CD4-positive, alpha-beta T cell treated with Interleukin-4 for 1 hour (primary cell): Measurements from ENCODE around the gene DLG4.

Experiments used
- DNase-seq, 2 donors: peaks; one replicate each; pipeline ENCODE4 v3.0.0-alpha.2; 2020 to 2022

DLG4 gene

GRCh38 chr17:7219812-7220592, at the start of gene DLG4, which contains the start of gene ACADVL:
TSS of gene DLG4 (minus strand) at chr17:7219836.
TSS of gene ACADVL (plus strand) at chr17:7219938. CDS start at chr17:7219985, 47 bp downstream.
- peak; percentile 78 to 79 for DNase-seq

GRCh38 chr17:7266784-7267183, 47.1 kb upstream of the DLG4 start:
- DNase-seq = no peak

DNA sequence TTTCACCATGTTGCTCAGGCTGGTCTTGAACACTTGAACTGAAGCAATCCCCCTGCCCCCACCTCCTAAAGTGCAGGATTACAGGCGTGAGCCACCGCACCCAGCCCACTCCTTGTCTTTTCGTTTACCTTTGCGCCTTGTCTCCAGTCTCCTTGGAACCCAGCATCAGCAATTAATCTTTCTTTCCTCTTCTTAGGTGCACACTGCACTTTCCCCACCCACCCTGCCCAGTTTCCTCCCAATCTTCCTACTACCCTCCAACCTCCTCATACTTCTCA, 44.1 kb upstream of the DLG4 start:
- DNase-seq = no peak

DNA sequence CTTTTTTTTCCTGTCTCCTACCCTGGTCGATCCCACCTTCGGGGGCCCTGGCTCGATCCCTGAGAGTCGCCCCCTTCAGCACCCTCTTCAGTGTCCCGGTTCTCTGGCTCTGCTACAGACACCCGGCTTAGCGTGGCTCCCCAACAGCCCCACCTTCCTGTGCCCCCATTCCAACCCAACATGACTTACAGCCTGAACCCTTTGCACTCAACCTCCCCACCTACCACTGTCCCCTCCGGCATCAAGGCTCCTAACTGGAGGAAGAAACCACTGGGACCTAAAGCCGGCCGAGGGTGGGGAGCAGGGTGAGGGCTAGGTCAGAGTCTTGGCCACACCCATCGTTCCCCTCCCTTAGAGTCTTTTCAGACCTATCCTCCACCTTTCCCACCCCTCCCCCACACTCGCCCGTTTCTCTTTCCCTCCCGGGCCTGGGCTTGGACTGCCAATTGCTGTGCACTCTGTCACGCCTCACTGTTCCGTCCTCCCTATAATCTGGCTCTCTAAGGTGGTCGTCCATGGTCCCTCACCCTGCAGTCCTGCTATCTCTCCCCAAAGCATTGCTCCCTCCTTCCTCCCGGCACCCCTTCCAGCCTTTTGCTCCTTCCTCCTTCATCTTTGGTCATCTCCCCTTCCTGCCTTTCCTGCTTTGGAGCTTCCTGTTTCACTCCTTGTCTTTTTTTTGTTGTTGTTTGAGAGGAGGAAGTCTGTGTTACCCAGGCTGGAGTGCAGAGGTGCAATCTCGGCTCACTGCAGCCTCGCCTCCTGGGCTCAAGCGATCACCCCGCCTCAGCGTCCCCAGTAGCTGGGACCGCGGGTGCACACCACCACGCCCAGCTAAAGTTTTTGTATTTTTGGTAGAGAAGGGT, 43.5 kb upstream of the DLG4 start:
- DNase-seq = no peak

DNA sequence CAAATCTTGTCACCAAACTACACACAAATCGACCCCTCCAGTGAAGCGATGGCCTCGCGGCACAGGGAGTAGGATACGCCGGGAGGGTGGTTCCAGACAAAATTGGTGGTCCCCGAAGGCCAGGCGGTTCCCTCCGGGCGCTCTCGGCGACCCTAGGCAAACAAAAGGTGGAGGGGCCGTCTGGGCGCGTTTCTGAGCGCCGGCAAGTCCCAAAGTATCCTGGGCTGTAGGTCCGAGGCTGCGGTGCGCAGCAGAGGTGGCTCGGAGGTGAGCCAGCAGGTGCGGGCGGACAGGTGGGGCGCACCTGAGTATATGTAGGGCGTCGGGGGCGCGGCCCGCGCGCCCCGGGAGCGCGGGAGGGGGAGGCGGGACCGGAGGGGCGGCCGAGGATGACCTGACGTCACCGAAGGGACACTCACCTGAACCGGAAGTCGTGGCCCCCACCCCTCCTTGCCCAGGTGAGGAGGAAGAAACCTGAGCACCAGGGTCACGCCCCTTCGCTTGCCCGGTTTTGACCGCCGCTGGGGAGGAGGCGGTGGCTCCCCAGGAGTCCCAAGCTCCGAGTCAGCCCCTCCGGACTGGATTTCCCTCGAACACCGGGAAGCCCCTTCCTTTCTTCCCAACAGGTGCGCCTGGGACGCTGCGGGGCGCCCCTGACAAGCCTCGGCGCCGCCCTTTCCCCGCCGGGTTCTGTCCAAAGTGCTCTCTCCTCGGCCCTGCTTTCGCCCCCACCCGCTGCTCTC, 42.7 kb upstream of the DLG4 start, which contains the start of gene CLDN7:
Gene CLDN7 (minus strand): TSS at position 287 of the 743 bp plus-strand sequence. CDS start 435 bp downstream, outside the sequence.
- no peak for DNase-seq

DNA sequence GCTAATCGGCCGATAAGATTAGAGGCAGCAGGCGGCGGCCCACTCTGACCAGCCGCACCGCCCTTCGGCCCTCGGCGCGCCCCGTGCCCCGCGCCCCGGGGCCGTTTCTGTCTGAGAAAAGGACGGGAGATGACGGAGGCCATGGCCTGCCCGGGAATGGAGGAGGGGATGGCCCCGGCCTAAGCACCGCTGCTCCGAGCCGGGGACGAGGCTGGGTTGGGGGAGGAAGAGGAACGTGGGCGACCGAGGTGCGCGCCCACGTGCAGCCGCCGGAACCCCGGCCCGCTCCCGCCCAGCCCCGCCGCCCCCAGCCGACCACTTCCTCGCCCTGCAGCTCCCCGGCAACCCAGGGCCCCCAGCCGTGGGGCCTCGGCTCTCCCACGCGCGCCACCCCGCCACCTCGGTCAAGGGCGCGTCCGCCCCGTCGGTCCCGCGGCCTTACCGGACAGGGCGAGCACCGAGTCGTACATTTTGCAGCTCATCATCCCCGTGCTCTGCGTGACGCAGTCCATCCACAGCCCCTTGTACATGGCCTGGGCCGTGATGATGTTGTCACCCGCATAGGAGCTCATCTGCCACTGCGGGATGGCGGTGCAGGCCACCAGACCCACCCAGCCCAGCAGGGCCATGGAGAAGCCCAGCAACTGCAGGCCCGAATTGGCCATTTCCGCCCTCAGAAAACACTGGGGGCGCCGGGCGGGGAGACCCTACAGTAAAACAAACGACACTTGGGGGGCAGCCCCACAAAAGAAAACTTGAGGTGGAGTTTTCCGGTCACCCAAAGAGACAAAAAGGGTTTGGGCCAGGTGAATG, 41.9 kb upstream of the DLG4 start:
- DNase-seq = peak in 1 of 2 donors; percentile 35

GRCh38 chr17:7260651-7261378, 41.2 kb upstream of the DLG4 start:
- DNase-seq = peak in 1 of 2 donors; percentile 42

DNA sequence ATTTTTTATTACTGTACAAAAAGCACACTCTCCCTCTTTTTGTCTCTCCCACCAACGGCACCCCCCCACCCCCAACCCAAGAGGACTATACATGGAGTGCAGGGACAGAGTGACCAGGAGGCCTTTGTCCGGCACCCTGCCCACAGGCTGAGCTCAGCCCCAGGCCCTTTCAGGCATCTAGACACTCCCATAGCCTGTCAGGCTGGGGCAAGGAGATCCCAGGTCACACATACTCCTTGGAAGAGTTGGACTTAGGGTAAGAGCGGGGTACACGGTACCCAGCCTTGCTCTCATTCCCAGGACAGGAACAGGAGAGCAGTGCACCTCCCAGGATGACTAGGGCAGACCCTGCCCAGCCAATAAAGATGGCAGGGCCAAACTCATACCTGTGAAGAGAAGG, 40.5 kb upstream of the DLG4 start:
- no peak for DNase-seq

- DNase-seq = no peak
These were observed 39.9 kb upstream of the DLG4 start for GRCh38 chr17:7259555-7259889.

- no peak for DNase-seq
These were observed 39.3 kb upstream of the DLG4 start for GRCh38 chr17:7258731-7259554.

DNA sequence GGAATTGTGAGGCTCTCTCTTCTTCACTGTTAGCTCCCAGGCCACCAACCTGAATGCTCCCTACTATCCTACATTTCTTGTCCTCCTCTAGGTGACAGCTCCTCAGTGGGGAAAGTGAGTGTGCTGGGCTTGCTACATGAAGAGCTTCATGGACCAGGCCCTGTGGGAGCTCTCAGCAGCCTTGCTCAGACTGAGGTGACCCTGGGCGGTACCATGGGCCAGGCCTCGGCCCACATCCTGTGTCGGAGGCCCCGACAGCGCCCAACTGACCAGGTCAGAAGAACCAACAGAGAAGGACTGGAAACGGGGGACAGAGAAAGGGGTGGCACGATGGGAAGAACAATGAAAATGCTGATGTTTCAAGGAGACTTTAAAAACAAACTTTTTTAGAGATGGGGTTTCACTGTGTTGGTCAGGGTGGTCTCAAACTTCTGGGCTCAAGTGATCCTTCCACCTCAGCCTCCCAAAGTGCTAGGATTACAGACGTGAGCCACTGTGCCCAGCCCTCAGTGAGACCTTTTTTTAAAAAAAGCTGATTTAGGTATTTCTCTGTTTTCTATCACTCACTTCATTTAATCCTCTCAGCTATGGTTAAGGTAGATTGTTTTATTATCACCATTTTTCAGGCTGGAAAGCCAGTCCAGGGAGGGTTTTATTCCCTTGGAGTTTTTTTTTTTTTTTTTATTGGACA, 37.3 kb upstream of the DLG4 start:
- no peak for DNase-seq

DNA sequence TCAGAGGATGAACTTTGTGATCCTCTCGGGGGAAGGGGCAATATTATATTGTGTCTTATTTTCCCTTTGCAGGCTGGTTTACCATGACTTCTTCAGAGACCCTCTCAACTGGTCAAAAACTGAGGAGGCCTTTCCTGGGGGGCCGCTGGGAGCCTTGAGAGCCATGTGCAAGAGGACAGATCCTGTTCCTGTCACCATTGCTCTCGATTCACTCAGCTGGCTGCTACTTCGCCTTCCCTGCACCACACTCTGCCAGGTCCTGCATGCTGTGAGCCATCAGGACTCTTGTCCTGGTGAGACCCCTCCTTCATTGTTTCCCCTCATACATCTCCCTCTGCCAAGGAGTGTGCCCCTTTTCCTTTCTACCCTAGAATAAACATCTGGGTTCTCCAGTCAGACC, 34.9 kb upstream of the DLG4 start:
- DNase-seq = no peak

DNA sequence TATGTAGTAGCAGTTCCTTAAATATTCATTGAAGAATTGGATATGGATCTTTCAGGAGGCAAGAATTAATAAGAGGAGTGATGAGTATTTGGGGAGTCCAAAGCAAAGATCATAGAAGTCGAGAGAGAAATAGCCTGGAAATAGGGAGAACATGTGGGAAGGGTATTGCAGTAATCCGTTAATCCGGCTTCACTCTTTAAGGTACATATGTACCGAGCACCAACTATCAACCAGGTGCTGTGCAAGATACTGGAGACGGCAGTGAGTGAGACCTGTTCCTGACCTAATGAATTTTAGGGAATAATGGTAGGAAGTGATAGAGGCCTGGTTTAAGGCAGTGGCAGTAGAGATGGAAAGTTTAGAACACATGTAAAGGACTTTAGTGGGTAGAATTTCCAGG, 33.4 kb upstream of the DLG4 start:
- DNase-seq = no peak

GRCh38 chr17:7252176-7253043, 32.8 kb upstream of the DLG4 start, which contains the start of gene ELP5:
TSS of gene ELP5 (plus strand) at chr17:7252215. CDS start at chr17:7252551, 336 bp downstream.
- peak; percentile 90 to 92 for DNase-seq

- peak; percentile 99 to 100 for DNase-seq
These were observed 32.1 kb upstream of the DLG4 start, which contains the start of gene CTDNEP1 for GRCh38 chr17:7251661-7252175. TSS of gene CTDNEP1 (minus strand) at chr17:7251734. CDS start at chr17:7251296, 438 bp downstream.

DNA sequence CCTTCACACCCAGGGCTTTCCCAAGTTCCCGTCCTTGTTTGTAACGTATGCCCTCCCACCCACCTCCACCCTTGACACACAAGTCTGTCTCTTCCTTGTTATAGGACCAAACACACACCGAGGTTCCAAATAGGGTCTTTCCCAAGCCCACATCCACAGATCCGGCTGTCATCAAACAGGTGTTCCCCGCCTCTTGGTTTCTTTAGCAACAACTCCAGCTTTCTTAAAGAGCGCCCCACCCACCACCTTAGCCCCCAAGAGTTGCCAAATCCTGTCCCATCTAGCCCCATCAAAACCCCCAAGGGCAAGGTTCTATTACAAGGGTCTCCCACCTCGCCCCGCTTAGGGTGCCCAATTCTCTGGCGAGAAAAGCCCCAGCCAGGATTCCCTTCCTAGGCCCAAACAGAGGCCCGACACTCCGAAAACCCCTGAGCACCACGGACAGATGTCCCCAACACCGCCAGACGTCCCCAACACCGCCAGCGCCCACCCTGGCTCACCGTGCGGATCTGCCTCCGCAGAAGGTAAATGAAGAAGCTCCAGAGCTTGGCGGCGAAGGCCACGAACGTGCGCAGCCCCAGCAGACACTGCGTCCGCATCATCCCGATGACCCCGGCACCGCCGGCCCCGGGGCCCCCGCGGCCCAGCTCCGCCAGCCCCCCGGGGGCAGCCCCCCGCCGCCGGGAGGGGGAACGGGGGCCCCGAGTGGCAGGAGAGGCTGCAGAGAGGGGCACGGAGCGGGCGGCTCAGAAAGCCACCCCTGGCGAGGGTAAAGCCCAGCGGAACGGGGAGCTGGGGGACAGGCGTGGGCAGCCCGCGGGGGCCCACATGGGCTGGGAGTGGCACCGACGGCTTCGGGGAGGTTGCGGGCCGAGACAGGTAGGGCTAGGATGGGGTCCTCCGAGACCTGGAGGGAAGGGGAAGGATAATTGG, 31.3 kb upstream of the DLG4 start:
- peak; percentile 66 to 75 for DNase-seq

DNA sequence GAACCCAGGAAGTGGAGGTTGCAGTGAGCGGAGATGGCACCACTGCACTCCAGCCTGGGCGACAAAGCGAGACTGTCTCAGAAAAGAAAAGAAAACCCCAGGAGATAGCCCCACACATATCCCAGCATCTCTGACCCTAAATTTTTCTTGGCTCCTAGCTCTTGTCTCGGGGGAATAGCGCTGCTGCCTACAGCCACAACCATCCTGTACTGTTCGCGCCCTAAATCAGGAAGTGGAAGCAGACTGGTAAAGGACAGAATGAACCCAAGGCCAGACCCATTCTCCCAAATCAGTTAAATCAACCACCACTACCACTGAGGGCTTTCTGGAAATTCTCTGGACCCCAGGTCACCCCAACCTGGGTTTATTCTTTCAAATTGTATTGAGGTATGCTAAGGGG, 30.2 kb upstream of the DLG4 start:
- DNase-seq = no peak

DNA sequence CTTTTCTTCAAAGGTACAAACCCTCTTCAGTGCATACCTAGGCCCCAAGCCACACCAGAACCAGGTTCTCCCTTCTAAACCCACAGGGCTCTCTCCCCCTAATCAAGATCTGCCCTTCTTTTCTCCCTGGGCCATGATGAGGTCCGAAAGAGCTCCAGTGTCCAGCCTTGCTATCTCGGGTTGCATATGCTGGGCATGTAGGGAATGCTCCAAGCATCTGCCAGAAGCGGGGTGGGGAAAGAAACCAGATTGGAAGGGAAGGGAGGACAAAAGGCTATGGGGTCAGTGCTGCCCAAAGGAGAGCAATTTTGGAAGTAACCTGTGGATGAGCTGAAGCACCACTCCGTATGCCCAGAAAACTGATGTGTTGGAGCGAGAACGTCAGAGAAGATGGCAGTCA, 29.6 kb upstream of the DLG4 start:
- DNase-seq = no peak
